Fibroblast of the aortic adventitia (primary cell): ENCODE measurements around the gene ISG20L2. TPM values are rescaled to one million over a fixed set of nuclear protein-coding genes. Genes with fewer than 3 reads are reported as not detected.

Experiments
- DNase-seq: peaks from one replicate; pipeline ENCODE4 v3.0.0-alpha.2; 2010; ENCODE audit warnings: low read depth
- H3K4me3 ChIP-seq: 2 replicates; pipeline ENCODE4 v1.5.1; 2011; ENCODE audit warnings: low read depth, mild to moderate bottlenecking, control low read depth, low read length, moderate library complexity
- CTCF ChIP-seq: IDR thresholded peaks from 2 replicates; pipeline ENCODE4 v1.5.1; 2011; ENCODE audit warnings: mild to moderate bottlenecking, low read length, control low read depth, inconsistent platforms; ENCODE audit not compliant: insufficient read depth
- total RNA-seq: library from RNA; depleted of rRNA; stranded (reverse); fragments of >200 nt; gene quantifications from 2 replicates; pipeline ENCODE4 v1.2.3, GENCODE V29; 2012; ENCODE audit warnings: low replicate concordance

The ISG20L2 gene
- total RNA-seq, 1 donor, result 27.4 TPM

GRCh38 chr1:156743367-156744302 is 15.1 kb upstream of the ISG20L2 start:
- TF ChIP-seq CTCF, result no peak
- H3K4me3 ChIP-seq, result no peak overlapping the region
- DNase-seq, result no peak

DNA sequence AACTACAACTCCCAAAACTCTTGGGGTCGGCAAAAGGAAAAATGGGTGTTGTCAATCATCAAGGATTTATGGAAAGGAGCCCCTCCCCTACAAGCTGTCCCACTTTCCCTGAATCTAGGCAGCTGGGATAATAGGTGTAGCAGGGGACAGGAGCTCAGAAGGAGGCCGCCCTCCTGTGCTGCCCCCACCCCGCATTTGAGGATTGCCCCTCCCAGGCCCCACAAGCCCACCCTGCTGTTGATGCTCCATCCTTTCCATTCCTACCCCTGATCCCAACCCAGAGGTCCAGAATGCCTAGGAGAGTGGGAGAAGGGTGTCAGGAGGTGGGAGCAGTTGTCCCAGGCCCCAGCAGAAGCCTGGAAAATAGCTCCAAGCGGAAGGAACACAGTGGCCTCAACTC is 14.2 kb upstream of the ISG20L2 start:
- no peak for DNase-seq
- TF ChIP-seq CTCF, result no peak
- no peak overlapping the region for H3K4me3 ChIP-seq

DNA sequence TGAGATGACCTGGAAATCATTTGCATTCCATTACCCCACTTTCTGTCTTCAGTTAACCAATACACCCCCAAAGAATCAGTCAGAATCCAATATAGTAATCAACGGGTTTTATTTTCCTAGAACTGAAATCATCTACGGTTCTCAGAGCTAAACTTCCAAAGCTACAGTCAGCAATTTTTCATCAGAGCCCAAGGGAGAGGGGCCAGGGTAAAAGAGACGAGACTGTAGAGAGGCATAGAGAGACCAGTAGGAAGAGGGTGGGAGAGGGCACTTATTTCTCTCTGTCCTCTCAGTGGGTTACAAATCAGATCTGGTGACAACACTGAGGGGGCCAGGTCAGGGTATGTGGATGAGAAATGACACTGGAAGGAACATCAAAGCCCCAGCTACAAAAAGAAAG is 13.5 kb upstream of the ISG20L2 start:
- H3K4me3 ChIP-seq, result no peak overlapping the region
- no peak for DNase-seq
- TF ChIP-seq CTCF, result no peak

- H3K4me3 ChIP-seq, result peak overlapping the region; percentile 45
- no peak for DNase-seq
- TF ChIP-seq CTCF, result no peak
Measured at GRCh38 chr1:156741481-156741983, 13.0 kb upstream of the ISG20L2 start.

GRCh38 chr1:156740741-156741480 is 12.3 kb upstream of the ISG20L2 start, which contains the start of gene MRPL24:
Gene MRPL24 (minus strand): TSS chr1:156741088. CDS start chr1:156738704, 2,384 bp downstream.
- peak within 1 kb of the TSS; percentile 97 for H3K4me3 ChIP-seq
- no peak for TF ChIP-seq CTCF
- peak; percentile 99 for DNase-seq

DNA sequence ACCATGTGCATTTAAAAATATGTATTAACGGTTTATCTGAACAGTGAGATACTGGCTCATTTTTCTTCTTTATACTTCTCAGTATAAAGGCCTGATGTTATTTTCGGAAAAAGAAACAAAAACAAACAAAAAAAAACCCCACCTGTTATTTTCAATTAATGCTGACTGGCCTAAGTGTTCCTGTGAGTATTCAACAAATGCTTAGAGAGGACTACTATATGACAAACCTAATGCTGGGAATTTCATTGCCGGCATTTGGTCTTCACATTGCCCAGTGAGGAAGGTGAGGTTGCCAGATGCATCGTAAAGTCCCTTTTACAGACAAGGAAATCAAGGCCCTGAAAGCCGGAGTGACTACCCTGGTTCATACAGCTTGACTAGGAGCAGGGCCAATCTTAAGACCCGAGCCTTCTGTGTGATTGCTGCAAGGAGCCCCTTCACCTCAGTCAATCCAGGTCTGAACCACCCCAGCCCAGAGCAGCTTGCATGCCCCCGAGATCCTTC is 11.7 kb upstream of the ISG20L2 start:
- peak; percentile 13 for DNase-seq
- TF ChIP-seq CTCF, result no peak
- peak overlapping the region; percentile 97 for H3K4me3 ChIP-seq
